ENCODE results near the gene PRR22.

GRCh38 chr19:5832061-5832460 is 47.5 kb upstream of the PRR22 start:
- TF ChIP-seq, protein P1, sequence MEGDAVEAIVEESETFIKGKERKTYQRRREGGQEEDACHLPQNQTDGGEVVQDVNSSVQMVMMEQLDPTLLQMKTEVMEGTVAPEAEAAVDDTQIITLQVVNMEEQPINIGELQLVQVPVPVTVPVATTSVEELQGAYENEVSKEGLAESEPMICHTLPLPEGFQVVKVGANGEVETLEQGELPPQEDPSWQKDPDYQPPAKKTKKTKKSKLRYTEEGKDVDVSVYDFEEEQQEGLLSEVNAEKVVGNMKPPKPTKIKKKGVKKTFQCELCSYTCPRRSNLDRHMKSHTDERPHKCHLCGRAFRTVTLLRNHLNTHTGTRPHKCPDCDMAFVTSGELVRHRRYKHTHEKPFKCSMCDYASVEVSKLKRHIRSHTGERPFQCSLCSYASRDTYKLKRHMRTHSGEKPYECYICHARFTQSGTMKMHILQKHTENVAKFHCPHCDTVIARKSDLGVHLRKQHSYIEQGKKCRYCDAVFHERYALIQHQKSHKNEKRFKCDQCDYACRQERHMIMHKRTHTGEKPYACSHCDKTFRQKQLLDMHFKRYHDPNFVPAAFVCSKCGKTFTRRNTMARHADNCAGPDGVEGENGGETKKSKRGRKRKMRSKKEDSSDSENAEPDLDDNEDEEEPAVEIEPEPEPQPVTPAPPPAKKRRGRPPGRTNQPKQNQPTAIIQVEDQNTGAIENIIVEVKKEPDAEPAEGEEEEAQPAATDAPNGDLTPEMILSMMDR (IDR thresholded peaks at IDR 0.05; ENCODE audit: insufficient read depth, low read length), result no peak
- no peak for TF ChIP-seq SPI1 (IDR thresholded peaks at IDR 0.05; ENCODE audit: borderline replicate concordance, low read depth)

Measured in HL-60 (cell line).